Stimulated activated CD4-positive, alpha-beta T cell treated with anti-CD3 and anti-CD28 coated beads, Interleukin-4, amount 100 ng/mL, for 1 hour (primary cell): ENCODE measurements around the gene ANKLE2.
A peak's percentile ranks its signal among the peaks of the same experiment; 100 is the strongest.
"Not testable (repeated sequence)": the region's sequence is repeated elsewhere in the genome, so short reads cannot be mapped to it uniquely, and the experiment has no call there.

Experiments used
- DNase-seq: peaks from one replicate; pipeline ENCODE4 v3.0.0-alpha.2; 2020

Gene ANKLE2

GRCh38 chr12:132717531-132718387 is 43.9 kb downstream of the ANKLE2 start:
- no peak for DNase-seq

GRCh38 chr12:132717011-132717410 is 44.6 kb downstream of the ANKLE2 start:
- no peak for DNase-seq

- DNase-seq: no peak
These were observed 45.3 kb downstream of the ANKLE2 start for GRCh38 chr12:132716356-132716755.

DNA sequence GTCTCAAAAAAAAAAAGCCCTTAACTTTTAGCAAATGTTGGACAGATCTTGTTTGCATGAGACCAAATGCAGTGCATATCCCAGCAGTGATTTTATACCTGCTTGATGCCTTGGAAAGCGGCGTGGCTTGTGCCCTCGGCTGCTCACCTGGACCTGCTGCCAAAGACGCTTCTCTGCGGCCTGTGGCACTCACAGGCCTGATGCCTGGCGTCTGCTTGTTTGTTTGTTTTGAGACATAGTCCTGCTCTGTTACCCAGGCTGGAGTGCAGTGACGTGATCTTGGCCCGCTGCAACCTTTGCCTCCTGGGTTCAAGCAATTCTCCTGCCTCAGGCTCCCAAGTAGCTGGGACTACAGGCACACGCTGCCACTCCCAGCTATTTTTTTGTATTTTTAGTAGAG is 45.8 kb downstream of the ANKLE2 start:
- no peak for DNase-seq

DNA sequence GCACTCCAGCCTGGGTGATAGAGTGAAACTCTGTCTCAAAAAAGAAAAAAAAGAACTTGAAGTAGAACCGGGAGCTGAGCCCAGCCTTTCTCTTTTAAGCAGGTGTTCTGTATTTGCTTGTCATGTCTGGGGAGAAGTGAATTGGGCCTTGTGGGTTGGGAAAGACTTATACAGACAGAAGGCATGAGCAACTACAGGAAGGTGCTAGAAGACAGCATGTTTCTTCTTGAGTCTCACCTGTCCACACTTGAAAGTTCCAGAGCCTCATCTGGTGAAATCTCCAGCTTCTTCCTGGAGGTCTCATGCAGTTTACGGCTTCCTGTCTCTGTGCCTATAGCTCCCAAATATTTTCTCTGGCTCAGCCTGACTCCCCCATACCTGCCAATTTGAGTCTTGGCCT is 48.5 kb downstream of the ANKLE2 start:
- no peak for DNase-seq

GRCh38 chr12:132711080-132711843 is 50.4 kb downstream of the ANKLE2 start:
- DNase-seq: peak; percentile 32

- peak; percentile 88 for DNase-seq
These were observed 51.1 kb downstream of the ANKLE2 start, which contains the start of gene PGAM5 for GRCh38 chr12:132710405-132711079. PGAM5 (plus strand) TSS chr12:132710842; CDS start chr12:132710877, 35 bp downstream.

DNA sequence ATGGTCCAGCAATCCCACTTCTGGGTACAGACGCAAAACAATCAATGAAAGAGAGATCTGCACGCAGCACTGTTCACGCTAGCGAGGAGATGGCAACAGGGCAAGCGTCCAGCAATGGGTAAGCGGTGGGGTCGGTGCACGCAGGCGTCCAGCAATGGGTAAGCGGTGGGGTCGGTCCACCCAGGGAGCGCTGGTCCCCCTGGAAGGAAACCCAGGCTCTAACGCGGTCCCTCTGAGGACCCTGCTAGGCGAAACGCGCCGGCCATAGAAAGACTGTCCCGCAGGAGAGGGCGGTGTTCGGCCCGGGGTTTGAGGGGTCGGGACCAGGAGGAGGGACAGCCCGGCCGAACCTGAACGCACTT is 51.6 kb downstream of the ANKLE2 start:
- DNase-seq: no peak

DNA sequence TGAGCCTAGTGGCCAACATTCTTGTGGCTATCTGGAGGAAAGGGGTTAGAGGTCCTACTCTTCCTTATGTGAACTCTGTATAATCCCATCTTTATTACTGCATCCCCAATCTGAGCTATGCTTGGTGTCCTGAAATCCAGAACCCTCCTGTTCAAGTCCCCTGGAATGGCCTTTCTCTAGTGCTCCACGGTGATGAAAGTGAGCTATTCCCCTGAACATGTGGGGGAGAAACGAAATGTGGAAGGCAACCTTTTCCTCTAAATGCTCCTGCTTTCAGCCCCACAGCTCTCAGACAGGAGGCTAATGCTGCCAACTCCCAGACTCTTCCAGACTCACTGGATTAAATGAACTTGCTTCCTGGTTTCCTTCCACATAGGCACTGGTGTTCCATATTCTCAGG is 53.5 kb downstream of the ANKLE2 start:
- DNase-seq: no peak

DNA sequence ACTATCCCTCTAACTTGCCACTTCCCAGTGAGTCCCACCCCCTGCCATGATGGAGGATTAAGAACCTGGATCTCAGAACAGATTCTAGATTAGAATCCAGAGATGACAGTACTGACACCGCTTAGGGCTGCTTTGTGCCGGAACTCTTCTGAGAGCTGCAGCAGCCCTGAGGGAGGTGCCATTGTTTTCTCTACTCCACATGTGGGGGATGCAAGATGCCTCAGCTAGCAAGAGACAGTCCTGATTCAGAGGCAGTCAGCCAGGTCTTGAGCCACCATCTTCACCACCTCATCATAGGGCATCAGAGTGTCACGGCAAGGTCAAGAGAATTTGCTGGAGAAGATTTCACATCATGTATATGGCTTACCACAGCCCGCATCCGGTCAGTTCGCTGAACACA is 54.4 kb downstream of the ANKLE2 start:
- DNase-seq: no peak

DNA sequence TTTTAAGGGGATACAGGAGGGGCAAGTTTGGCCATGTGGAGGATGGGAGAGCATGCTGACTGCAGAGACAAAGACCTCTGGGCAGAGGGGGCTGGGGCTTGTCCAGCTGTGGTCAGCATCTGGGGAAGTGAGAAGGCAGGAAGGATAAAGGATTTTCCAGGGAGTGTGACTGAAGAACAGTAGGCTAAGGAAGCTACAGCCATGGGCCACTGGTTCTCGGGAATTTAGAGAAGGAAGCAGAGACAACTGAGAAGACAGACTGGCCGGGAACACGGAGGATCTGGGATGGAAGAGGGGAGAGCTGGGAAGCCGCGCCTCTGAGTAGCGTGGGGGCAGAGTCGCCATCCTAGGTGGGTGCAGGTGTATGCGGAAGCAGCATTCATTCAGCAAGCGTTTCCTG is 58.0 kb downstream of the ANKLE2 start:
- no peak for DNase-seq

- DNase-seq: no peak
These were observed 59.0 kb downstream of the ANKLE2 start for GRCh38 chr12:132702640-132703039.

GRCh38 chr12:132700212-132700822 is 61.3 kb downstream of the ANKLE2 start:
- no peak for DNase-seq

GRCh38 chr12:132698341-132698740 is 63.3 kb downstream of the ANKLE2 start:
- no peak for DNase-seq

GRCh38 chr12:132695431-132695830 is 66.2 kb downstream of the ANKLE2 start:
- DNase-seq: no peak

DNA sequence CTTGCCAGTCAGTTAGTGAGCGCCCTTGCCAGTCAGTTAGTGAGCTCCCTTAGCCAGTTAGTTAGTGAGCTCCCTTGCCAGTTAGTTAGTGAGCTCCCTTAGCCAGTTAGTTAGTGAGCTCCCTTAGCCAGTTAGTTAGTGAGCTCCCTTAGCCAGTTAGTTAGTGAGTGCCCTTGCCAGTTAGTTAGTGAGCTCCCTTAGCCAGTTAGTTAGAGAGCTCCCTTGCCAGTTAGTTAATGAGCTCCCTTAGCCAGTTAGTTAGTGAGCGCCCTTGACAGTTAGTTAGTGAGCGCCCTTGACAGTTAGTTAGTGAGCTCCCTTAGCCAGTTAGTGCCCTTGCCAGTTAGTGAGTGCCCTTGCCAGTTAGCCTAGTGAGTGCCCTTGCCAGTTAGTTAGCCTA is 66.7 kb downstream of the ANKLE2 start:
- DNase-seq: not testable (repeated sequence)

- DNase-seq: not testable (repeated sequence)
These were observed 69.6 kb downstream of the ANKLE2 start for GRCh38 chr12:132692030-132692429.

GRCh38 chr12:132690112-132690511 is 71.5 kb downstream of the ANKLE2 start:
- DNase-seq: no peak

DNA sequence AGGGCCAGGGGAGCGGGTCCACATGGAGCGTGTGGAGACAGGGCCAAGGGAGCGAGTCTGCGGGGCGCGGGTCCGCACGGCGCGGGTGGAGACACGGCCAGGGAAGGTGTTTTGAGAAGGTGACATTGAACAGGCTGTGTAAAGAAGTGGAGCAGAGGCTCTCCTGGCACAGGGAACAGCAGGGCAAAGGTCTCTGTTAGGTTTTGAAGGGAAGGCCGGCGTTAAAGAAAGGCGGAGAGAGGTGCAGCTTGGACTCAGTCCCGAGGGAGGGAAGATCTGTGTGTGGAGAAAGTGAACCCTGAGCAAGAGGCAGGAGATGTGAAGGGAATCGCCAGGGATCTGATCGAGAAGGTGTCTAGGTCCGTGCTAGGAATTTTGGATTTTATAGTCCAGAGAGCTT is 72.4 kb downstream of the ANKLE2 start:
- no peak for DNase-seq

GRCh38 chr12:132687211-132688164 is 74.1 kb downstream of the ANKLE2 start, which contains the start of the genes POLE and PXMP2:
POLE (minus strand) TSS chr12:132687342; CDS start chr12:132687315, 27 bp downstream.
PXMP2 (plus strand) TSS chr12:132687587; CDS start chr12:132687671, 84 bp downstream.
- peak; percentile 96 for DNase-seq

DNA sequence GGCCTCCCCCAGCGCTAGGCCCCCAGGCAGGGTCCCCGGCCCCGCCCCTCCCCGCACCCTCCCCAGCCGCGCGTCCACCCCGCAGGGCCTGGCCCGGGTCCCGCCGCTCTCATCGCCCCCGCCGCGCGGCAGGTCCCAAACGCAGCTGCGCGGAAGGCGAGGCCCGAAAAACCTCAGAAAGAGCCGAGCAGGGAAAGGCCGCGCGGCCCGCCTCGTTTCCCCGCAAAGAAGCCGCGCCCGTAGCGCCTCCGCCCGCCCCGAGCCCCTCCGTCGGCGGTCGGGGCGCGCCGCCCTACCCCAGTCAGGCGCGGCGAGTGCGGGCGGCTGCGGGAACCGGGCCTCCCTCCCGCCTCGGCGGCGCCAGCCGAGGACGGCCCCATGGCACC is 74.8 kb downstream of the ANKLE2 start:
- no peak for DNase-seq

DNA sequence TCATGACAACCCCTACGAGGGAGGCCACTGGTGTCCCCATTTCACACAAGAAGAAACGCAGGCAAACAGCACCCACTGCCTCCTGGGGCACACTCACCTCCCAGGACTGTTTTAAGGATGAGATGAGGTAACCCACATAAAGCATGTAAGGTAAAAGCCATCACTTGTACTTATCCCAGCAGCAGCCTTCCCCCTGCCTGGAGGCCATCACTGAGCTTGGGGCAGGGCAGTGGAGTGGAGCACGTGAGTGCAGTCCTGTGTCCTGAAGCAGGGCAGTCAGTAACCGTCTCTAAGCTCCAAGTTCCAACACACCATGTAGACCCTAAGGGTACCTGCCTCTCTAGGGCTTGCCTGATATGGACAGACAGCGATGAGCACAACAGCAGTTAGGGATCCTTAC is 76.2 kb downstream of the ANKLE2 start:
- no peak for DNase-seq
